Measurements from ENCODE around the gene KCNQ5. TPM values are rescaled to one million over a fixed set of nuclear protein-coding genes. Genes with fewer than 3 reads are reported as not detected.

The KCNQ5 gene
- total and polyA plus RNA-seq, 12 donors, result 0.10 to 3.6 (median 0.52) TPM

- WGBS, 4 donors, result 74 to 85% (median 81%) methylated on average over 4 of the region's 4 CpGs
- intact Hi-C loops (cut with DNase I), result no loop called here
These were observed 499.6 kb downstream of the KCNQ5 start for GRCh38 chr6:73121421-73121993.

DNA sequence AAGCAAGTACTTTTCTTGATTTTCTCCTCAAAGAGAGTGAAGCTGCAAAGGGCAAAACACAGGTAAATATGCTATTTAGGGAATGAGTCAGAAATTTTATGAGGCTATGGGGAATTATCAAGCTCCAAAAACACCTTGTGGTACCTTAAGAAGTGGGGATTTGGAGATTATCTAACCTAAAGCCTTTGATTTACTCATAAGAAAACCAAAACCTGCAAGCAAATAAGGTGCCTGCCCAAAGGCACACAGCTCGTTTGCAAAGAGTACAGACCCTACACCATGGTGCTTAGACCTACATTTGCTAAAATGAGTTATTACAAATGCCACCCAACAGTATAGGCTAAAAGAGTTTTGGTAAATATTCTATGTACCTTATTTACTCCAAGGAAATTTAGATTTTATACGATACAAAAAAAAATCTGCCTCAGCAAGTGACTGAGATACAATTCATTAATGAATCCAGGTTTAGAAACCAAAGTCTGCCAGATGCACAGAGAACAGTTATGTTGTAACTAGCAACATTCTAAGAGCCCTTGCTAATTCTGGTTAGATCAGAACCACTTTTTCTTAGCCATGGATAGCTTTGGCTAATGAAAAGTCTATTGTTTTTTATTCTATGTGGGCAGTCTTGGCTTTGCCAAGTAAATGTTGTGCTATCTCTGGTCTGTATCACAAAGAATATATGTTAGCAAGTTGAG, 501.9 kb downstream of the KCNQ5 start:
- intact Hi-C loops (cut with DNase I), result no loop called here
- WGBS, 4 donors, result 59 to 70% (median 61%) methylated on average over 2 of the region's 2 CpGs
- DNase-seq, result no peak
- Histone ChIP-seq H3K9me3 (replicated peaks in 1 of 3) (no peaks in the 10 kb centered on the region), H3K4me3 (no peak overlapping the region), H3K27ac (no peak overlapping the region), H3K4me1 (replicated peaks in 1 of 2) (no peaks in the 10 kb centered on the region), H3K36me3 (replicated peaks in 1 of 2) (no peaks in the 10 kb centered on the region), H3K27me3 (no peaks in the 10 kb centered on the region)
- no peak for TF ChIP-seq POLR2A (IDR thresholded peaks at IDR 0.05)

More at GRCh38 chr6:73121421-73121993, 499.6 kb downstream of the KCNQ5 start:
- no peaks in the 10 kb centered on the region for H3K36me3 ChIP-seq (replicated peaks in 1 of 2)
- H3K9me3 ChIP-seq (replicated peaks in 1 of 3), result no peaks in the 10 kb centered on the region
- no peaks in the 10 kb centered on the region for H3K27me3 ChIP-seq
- no peaks in the 10 kb centered on the region for H3K4me1 ChIP-seq (replicated peaks in 1 of 2)
- DNase-seq, result no peak
- TF ChIP-seq, protein P1, sequence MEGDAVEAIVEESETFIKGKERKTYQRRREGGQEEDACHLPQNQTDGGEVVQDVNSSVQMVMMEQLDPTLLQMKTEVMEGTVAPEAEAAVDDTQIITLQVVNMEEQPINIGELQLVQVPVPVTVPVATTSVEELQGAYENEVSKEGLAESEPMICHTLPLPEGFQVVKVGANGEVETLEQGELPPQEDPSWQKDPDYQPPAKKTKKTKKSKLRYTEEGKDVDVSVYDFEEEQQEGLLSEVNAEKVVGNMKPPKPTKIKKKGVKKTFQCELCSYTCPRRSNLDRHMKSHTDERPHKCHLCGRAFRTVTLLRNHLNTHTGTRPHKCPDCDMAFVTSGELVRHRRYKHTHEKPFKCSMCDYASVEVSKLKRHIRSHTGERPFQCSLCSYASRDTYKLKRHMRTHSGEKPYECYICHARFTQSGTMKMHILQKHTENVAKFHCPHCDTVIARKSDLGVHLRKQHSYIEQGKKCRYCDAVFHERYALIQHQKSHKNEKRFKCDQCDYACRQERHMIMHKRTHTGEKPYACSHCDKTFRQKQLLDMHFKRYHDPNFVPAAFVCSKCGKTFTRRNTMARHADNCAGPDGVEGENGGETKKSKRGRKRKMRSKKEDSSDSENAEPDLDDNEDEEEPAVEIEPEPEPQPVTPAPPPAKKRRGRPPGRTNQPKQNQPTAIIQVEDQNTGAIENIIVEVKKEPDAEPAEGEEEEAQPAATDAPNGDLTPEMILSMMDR (IDR thresholded peaks at IDR 0.05), result no peak
- H3K27ac ChIP-seq, result no peak overlapping the region
- H3K4me3 ChIP-seq, result no peak overlapping the region

DNA sequence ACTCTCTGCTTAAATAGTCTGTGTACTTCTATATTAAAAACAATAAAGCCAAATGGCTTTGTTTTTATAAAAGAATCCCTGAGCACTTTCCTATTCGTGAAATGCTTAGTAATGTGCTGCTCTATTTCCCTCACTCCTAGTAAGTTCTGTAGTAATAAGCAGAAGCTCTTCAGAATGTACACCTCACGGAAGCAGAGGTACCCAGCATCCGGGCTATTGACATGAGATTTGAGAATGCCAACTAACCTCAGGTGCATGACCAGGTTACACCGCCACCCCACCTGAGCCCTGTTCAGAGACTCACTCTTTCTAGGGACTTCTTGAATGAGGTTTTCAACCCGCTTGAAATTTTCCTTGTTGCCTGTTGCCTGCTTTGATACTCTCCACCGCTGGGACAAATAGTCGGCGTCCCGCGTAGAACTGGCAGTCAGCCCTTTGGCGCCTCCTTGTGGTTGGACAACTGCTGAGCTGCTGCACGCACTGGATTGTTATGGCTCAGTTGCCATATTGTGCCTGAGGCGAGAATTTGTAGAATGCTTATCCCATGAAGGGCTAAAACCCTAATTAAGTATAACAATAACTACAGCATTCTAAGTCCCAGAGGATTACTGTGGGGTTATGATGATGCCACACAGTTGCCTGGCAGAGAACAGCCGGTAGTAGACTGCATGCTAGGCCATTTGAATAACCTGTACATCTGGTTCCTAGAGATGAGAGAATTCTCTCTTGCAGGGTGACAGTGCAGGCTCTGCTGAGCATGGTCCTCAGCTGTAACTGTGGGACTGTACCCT, 508.0 kb downstream of the KCNQ5 start:
- 18 to 24% (median 23%) methylated on average over 14 of the region's 14 CpGs for WGBS, 4 donors
- no peak overlapping the region for H3K27ac ChIP-seq
- no peaks in the 10 kb centered on the region for H3K27me3 ChIP-seq
- H3K4me3 ChIP-seq, result no peak overlapping the region
- H3K4me1 ChIP-seq (replicated peaks in 1 of 2), result no peaks in the 10 kb centered on the region
- TF ChIP-seq POLR2A (IDR thresholded peaks at IDR 0.05), result no peak
- TF ChIP-seq, protein P1 (IDR thresholded peaks at IDR 0.05), result peak; percentile 51 to 83 (median 68)
- H3K9me3 ChIP-seq (replicated peaks in 1 of 3), result no peaks in the 10 kb centered on the region
- no peaks in the 10 kb centered on the region for H3K36me3 ChIP-seq (replicated peaks in 1 of 2)
- peak; percentile 34 to 93 (median 68) for DNase-seq
- intact Hi-C loops (cut with DNase I), result no loop called here

- Histone ChIP-seq H3K9me3 (replicated peaks in 1 of 3) (no peaks in the 10 kb centered on the region), H3K27me3 (no peaks in the 10 kb centered on the region), H3K4me1 (replicated peaks in 1 of 2) (no peaks in the 10 kb centered on the region), H3K27ac (no peak overlapping the region), H3K36me3 (replicated peaks in 1 of 2) (no peaks in the 10 kb centered on the region), H3K4me3 (no peak overlapping the region)
- no peak for DNase-seq
- intact Hi-C loops (cut with DNase I), result no loop called here
- TF ChIP-seq, protein P1 (IDR thresholded peaks at IDR 0.05), result no peak
- no peak for TF ChIP-seq POLR2A (IDR thresholded peaks at IDR 0.05)
- WGBS, 4 donors, result 43 to 53% (median 49%) methylated on average over 4 of the region's 4 CpGs
These were observed 509.8 kb downstream of the KCNQ5 start for GRCh38 chr6:73131706-73132105.
